Right hindlimb (tissue), 1 donor: Measurements from ENCODE around the gene SP9.
"Not testable (repeated sequence)": the region's sequence is repeated elsewhere in the genome, so short reads cannot be mapped to it uniquely, and the experiment has no call there.

Experiments used
- DNase-seq: peaks from one replicate; pipeline ENCODE4 v3.0.0-alpha.2; 2018

The SP9 gene

GRCh38 chr2:174344716-174345461, 10.1 kb downstream of the SP9 start:
- DNase-seq, result no peak

- DNase-seq, result no peak
These were observed 15.3 kb downstream of the SP9 start for GRCh38 chr2:174350018-174350417.

- no peak for DNase-seq
These were observed 15.9 kb downstream of the SP9 start for GRCh38 chr2:174350593-174351181.

DNA sequence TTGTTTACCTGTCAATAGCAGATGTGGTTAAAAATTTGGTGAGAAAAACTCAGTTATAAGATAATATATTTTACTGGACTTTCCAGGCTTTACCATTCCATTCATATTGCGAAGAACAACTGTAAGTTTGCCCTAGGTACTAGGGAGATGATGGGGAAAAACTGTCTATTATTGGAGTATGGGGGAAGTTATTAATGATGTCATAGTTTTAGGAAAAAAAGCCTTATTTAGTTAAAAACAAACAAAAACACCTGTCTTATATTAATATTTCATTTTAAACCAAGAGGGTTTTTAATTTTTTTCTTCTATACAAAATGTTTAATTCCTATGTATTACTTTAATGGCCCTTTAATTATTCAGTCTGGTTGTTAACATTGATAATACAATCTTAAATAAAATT, 18.2 kb downstream of the SP9 start:
- no peak for DNase-seq

DNA sequence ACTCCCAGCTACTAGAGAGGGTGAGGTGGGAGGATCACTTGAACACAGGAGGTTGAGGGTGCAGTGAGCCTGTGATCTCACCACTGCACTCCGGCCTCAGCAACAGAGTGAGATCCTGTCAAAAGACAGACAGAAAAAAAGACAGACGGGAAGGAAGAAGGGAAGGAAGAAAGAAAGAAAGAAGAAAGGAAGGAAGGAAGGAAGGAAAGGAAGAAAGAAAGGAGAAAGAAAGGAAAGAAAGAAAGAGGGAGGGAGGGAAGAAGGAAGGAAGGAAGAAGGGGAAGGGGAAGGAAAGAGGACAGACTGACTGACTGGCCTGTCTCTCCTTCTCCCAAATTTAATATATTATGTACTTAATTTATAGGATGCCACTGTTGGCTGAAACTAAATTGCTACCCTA, 21.6 kb downstream of the SP9 start:
- DNase-seq, result no peak

DNA sequence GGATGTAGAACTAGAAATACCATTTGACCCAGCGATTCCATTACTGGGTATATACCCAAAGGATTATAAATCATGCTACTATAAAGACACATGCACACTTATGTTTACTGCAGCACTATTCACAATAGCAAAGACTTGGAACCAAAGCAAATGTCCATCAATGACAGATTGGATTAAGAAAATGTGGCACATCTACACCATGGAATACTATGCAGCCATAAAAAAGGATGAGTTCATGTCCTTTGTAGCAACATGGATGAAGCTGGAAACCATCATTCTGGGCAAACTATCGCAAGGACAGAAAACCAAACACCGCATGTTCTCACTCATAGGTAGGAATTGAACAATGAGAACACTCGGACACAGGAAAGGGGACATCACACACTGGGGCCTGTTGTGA, 24.9 kb downstream of the SP9 start:
- DNase-seq, result not testable (repeated sequence)

DNA sequence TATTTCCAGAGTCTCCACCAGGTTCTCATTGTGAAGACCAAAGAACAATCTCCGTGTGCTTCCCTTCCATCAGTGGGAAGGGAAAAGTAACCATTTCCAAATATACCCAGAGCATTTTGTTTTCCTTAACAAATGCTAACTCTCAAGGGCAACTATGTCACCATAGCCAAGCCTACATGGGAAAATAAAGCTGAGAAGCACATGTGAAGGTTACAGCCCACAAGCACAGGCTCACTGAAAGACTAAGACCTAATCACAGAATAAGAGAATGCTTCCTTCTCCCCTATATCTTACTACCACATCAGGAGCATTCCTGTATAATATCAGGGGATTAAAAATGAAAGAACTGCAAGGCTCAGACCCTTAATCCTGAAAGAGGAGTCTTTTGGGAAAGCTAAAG, 28.2 kb downstream of the SP9 start:
- DNase-seq, result no peak

GRCh38 chr2:174363492-174364225, 28.9 kb downstream of the SP9 start:
- DNase-seq, result not testable (repeated sequence)

DNA sequence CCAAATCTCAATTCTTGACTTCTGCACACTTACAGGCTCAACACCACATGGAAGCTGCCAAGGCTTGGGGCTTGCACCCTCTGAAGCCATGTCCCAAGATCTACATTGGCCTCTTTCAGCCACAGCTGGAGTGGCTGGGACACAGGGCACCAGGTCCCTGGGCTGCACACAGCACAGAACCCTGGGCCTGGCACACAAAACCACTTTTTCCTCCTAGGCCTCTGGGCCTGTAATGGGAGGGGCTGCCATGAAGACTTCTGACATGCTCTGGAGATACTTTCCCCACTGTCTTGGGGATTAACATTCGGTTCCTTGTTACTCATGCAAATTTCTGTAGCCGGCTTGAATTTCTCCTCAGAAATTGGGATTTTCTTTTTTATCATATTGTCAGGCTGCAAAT, 29.9 kb downstream of the SP9 start:
- no peak for DNase-seq

DNA sequence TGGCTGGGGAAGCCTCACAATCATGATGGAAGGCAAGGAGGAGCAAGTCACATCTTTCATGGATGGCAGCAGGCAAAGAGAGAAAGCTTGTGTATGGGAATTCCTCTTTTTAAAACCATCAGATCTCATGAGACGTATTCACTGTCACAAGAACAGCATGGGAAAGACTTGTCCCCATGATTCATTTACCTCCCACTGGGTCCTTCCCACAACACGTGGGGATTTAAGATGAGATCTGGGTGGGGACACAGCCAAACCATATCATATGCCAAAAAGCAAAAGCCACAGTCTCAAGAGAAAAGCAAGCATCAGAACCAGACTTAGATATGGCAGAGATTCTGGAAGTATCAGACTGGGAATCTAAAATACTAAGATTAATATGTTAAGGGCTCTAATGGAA, 30.8 kb downstream of the SP9 start:
- DNase-seq, result no peak

GRCh38 chr2:174368691-174369090, 33.9 kb downstream of the SP9 start:
- no peak for DNase-seq

DNA sequence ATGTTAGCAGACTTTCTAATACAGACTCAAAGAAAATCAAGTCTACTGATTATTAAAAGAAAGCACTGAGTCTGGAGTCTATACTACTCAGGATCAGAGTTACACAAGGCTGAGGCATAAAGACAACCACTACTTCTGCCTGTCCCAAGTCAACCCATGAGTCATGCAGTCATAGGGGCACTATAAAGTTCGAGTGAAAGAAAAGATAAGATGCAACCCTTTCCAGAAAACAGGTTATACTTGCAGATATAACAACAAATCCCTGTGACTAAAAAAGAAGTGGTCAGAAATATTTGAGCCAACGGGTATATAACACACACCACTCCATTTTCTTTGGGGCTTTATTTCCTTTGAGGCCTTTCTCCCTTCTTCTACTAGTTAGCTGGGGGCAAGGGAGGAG, 42.2 kb downstream of the SP9 start:
- no peak for DNase-seq

DNA sequence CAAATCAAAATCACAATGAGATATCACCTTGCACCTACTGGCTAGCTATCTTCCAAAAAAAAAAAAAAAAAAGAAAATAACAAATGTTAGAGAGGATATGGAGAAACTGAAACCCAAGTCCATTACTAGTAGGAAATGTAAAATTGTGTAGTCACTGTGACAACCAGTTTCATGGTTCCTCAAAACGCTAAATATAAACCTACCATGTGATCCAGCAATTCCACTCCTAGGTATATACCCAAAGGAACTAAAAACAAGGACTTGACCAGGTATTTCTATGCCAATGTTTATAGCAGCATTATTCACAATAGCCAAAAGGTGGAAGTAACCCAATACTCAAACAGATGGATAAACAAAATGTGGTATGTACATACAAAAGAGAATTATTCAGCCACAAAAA, 49.0 kb downstream of the SP9 start:
- DNase-seq, result no peak

GRCh38 chr2:174385201-174385600, 50.4 kb downstream of the SP9 start:
- DNase-seq, result no peak
